ENCODE measurements around the gene PDGFC. TPM values are rescaled to one million over a fixed set of nuclear protein-coding genes. Genes with fewer than 3 reads are reported as not detected.

The PDGFC gene
- polyA plus RNA-seq, 12 donors: 27.7 to 56.7 (median 36.2) TPM; not detected in 1

GRCh38 chr4:156754832-156755570, 216.6 kb downstream of the PDGFC start:
- DNase-seq: no peak

- no peak for DNase-seq
Measured at GRCh38 chr4:156751486-156751885, 220.1 kb downstream of the PDGFC start.

GRCh38 chr4:156749426-156750403, 221.9 kb downstream of the PDGFC start:
- no peak for DNase-seq

GRCh38 chr4:156746111-156746510, 225.5 kb downstream of the PDGFC start:
- no peak for DNase-seq

- DNase-seq: no peak
Measured at GRCh38 chr4:156738766-156739165, 232.8 kb downstream of the PDGFC start.

- peak; percentile 2 for DNase-seq
Measured at GRCh38 chr4:156734965-156735895, 236.4 kb downstream of the PDGFC start.

- DNase-seq: no peak
Measured at GRCh38 chr4:156733582-156733981, 238.0 kb downstream of the PDGFC start.

GRCh38 chr4:156732634-156733033, 239.0 kb downstream of the PDGFC start:
- no peak for DNase-seq

GRCh38 chr4:156729416-156729815, 242.2 kb downstream of the PDGFC start:
- DNase-seq: no peak

- DNase-seq: no peak
Measured at GRCh38 chr4:156725257-156725656, 246.3 kb downstream of the PDGFC start.

- no peak for DNase-seq
Measured at GRCh38 chr4:156723951-156724668, 247.5 kb downstream of the PDGFC start.

GRCh38 chr4:156718226-156718625, 253.4 kb downstream of the PDGFC start:
- DNase-seq: no peak

GRCh38 chr4:156711193-156711590, 260.4 kb downstream of the PDGFC start:
- no peak for DNase-seq

Other genes starting within 250 kb of the PDGFC start
- gene GLRB, start 104.4 kb upstream of the PDGFC start, polyA plus RNA-seq (ENCODE audit: insufficient read length in 12 of 12): 1 to 10 TPM in 10 of 12 donors, not detected in 2; 4.7 to 8.9 (median 6.7) TPM
- 10 to 100 TPM in 3 of 12 donors, 1 to 10 TPM in 8, not detected in 1; 3.7 to 44.1 (median 5.2) TPM for gene GRIA2, start 248.9 kb upstream of the PDGFC start, polyA plus RNA-seq (ENCODE audit: insufficient read length in 12 of 12)

Measured in muscle of arm (tissue), 12 donors.